Fibroblast of skin of left quadriceps (primary cell): ENCODE measurements around the gene SLAIN2.
A peak's percentile ranks its signal among the peaks of the same experiment; 100 is the strongest.
"Not testable (repeated sequence)": the region's sequence is repeated elsewhere in the genome, so short reads cannot be mapped to it uniquely, and the experiment has no call there.

Source experiments
- DNase-seq, 2 experiments: peaks; one replicate each; pipeline ENCODE4 v3.0.0-alpha.2; 2013; ENCODE audit warnings: low read depth in 2 of 2

The SLAIN2 gene

DNA sequence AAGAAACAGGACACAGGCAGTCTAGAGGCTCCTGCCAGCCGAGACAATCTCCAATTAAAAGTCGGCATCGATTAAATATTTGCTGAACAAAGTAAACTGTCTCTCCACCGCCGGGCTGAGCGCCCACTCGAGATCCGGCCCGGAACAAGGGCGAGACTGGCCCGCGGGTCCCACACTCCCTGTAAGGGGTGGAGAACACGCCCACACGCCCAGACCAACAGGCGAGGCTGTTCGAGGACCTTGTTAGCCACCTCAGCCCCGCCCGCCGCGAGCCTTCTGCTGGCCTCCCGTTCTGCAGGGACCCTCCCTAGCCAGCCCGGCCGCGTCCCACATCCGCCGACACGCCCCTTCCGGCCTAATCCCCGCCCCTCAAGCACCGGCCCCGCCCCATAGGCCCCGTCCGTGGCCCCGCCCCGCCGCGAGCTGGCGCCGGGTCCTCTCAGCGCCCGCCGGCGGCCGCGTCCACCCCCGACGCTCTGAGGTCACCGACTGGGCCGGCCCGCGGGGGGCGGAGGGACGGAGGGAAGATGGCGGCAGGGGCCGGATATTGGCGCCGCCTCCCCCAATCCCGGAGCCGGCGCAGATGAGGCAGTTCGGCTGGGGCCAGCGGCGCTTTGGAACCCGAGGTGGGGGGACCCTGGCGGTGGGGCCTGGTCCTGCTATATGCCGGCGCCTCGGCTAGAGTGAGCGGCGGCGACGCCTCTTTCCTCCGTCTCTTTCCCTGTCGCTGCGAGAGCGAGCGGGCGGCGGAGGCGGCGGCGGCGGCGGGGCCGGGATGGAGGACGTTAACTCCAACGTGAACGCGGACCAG, at the start of gene SLAIN2:
Gene SLAIN2 (plus strand): TSS at position 565 of the 811 bp plus-strand sequence. CDS start 211 bp downstream, at position 776.
- DNase-seq: peak; percentile 93 to 95

DNA sequence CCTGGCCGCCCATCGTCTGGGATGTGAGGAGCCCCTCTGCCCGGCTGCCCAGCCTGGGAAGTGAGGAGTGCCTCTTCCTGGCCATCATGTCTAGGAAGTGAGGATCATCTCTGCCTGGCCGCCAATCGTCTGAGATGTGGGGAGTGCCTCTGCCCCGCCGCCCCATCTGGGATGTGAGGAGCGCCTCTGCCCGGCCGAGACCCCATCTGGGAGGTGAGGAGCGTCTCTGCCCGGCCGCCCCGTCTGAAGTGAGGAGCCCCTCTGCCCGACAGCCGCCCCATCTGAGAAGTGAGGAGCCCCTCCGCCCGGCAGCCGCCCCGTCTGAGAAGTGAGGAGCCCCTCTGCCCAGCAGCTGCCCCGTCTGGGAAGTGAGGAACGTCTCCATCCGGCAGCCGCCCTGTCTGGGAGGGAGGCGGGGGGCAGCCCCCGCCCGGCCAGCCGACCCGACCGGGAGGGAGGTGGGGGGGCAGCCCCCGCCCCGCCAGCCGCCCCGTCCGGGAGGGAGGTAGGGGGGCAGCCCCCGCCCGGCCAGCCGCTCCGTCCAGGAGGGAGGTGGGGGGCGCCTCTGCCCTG, 49.0 kb upstream of the SLAIN2 start:
- not testable (repeated sequence) for DNase-seq

- DNase-seq: no peak
Measured at GRCh38 chr4:48295116-48295515, 46.2 kb upstream of the SLAIN2 start.

DNA sequence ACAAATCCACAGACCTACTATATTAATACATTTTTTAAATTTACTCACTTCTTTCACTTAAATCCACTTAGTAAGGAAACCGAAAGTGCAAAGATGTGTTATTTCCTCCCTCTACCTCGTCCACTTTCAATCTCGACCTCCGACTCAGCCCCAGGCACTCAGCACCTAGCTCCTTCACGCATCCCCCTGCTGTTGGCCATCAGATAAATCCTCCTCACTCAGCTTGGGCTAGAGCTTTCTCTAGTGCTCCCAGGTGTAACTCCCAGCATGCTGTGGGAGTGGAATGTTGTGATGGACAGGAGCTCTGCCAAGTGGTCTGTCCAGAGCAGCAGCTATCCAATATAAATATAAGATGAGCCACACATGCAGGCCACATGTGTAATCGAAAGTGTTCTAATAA, 45.0 kb upstream of the SLAIN2 start:
- no peak for DNase-seq

DNA sequence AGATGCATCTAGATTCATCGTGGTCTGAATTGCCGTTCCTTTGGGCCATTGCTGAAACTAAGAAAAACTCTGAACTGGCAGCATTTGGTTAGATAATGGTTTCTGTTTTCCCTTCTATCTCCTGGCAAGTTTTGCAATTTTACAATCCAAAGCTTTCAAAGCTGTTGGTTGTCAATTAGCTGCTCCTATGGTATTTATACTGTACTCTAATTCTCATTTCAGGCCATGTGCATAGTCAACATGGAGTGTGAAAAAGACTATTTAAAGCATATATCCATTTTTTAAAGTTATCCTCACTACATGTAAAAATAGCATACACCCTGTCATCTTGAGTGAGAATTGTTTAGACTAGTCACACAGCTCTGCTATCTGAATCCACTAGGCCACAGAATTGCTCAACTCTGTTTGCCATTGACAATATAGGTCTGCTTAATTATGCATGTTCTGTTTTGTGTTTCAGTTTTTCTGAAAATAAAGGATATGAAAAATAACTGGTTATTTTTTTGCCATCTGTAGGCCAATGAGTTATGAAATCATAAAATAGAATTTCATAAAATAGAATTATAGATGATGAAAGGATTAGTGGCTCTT, 44.0 kb upstream of the SLAIN2 start:
- DNase-seq: no peak

DNA sequence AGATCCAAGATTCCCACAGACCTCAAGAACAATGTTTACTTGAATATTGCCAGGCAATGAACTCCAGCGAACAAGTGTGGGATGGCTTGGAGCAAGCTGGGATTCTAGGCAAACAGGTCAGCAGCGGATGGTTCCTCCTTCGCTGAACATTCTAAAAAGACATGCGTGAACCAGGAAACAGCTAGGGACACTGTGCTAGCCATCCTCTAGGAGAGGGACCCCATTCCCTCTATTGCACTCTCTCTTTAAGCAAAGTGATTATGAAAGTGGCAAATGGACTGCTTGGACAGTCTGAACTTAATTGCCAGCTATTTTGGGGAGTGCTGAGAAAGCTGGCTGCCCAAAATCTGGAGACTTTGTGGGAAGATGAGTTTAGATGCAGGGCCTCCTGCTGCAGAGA, 41.8 kb upstream of the SLAIN2 start:
- no peak for DNase-seq

- peak; percentile 26 to 29 for DNase-seq
Measured at GRCh38 chr4:48300004-48300403, 41.3 kb upstream of the SLAIN2 start.

DNA sequence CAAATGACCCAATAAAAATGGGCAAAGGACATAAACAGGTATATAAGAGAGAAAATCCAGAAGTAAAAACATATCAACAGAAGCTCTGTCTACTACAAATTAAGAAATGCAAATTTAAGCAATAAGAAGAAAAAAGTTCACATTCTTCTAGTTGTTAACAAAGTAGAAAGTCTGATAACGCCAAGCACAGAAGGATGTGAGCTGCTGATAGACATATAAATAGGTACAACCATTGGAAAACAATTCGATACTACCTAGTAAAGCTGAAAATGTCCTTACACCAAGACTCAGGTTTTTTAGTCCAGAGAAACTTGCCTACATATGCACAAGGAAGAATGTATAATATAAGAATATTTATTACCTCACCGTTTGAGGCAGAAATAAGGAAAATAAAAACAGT, 35.8 kb upstream of the SLAIN2 start:
- no peak for DNase-seq

GRCh38 chr4:48307528-48307927, 33.8 kb upstream of the SLAIN2 start:
- DNase-seq: no peak

DNA sequence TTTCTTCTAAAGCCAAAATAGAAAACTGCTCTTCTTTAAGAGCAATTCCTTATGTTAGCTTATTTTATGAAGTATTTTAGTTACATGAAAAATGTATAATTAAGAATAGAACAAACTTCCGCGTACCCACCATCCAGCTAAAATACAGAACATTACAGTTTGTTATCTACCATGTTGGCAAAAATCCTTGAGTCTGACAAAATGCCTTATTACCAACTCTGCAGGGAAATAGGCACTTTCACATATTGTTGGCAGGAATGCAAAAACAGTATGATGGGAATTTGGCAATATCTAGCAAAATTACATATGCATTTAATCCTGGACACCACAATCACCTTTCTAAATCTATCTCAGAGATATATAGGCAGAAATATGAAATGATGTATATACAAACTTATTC, 32.4 kb upstream of the SLAIN2 start:
- no peak for DNase-seq

GRCh38 chr4:48311896-48312295, 29.4 kb upstream of the SLAIN2 start:
- DNase-seq: no peak

- not testable (repeated sequence) for DNase-seq
Measured at GRCh38 chr4:48314746-48315145, 26.6 kb upstream of the SLAIN2 start.

DNA sequence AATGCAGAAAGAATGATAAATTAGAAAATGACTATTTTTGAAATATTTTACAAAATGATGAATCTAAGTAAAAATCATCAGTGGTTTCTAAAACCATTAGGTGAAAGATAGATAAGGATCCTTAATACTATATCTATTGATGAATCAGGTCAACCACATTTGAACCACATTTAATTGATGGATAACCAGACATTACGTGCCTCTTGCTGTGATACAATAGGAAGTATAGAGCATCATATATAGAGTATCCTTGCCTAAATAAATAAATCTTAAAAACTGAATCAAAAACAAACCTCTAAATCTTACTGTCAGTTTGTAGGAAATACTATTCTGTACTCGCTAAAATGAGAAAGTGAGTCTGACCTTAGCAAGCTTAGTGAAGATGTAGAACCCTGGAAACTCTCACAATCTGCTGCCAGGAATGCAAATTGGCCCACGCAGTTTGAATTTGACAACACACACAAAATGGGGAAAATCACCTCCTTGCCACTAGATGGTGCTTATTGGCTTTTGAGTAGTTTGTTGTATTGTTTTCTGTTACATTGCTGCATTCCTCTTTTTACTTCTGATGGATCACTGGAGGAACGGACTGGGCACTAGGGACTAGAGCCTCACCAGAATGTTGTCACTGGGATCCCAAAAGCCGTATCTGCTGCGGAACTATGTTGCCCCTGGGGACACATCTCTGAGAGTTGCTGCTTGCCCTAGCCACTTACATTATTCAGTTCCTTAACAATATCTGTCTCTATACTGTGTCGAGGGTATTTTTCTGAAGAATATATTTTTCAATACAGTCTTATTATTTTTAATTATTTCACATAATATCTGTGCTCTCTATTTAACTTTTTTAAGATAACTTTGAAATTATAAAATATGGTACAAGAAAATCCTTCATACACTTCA, 25.4 kb upstream of the SLAIN2 start:
- DNase-seq: peak; percentile 51 to 57

DNA sequence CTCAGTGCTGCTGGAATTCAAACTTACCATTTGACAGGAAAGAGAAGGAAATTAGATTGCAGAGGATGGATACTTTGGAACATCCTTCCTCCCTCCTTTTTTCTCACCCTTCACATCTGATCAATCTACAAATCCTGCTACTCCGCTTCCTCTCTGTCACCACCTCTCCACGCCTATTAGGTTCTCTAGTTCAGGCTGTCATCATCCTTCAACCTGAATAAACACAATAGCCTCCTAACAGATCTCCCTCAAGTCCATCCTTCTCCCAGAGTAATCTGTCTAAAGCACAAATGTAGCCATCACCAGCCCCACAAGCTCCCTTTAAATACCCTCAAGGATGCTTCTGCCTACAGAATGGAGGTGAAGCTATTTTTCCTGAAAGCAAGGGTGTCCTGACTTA, 20.0 kb upstream of the SLAIN2 start:
- no peak for DNase-seq

GRCh38 chr4:48322063-48322462, 19.3 kb upstream of the SLAIN2 start:
- no peak for DNase-seq

DNA sequence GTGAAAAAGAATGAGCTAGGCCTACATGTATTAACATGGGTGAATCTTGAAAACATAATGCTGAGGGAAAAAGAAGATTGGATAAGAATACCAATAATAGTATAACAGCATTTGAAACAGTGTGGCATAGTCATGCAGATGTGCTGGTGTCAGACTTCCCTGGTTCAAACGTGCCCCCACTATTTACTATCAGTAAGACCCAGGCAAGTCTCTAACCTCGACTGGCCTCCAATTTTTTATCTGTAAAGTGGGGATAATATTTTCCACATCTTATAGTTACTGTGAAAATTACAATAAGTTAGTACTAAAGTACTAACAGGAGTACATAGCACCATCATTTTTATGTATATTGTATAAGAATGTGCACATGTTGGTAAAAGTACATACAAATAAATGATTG, 17.0 kb upstream of the SLAIN2 start:
- DNase-seq: no peak

DNA sequence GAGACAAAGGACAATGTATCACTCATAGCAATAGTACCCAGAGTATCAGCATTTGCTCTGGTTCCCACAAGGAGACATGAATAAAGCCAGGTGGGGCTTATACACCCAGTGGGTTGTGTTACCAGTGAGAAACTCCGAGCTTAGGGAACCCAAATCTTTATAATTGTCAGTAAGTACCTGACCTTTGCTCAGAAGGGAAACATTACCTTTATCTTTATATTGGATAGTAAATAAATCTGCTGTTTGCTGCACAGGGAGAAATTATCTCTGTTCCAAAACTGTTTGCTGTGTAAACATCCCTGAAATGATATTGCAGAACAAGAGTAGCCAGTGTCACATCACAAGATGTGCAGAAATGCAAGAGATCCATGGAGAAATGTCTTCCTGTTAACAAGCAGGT, 12.1 kb upstream of the SLAIN2 start:
- no peak for DNase-seq

DNA sequence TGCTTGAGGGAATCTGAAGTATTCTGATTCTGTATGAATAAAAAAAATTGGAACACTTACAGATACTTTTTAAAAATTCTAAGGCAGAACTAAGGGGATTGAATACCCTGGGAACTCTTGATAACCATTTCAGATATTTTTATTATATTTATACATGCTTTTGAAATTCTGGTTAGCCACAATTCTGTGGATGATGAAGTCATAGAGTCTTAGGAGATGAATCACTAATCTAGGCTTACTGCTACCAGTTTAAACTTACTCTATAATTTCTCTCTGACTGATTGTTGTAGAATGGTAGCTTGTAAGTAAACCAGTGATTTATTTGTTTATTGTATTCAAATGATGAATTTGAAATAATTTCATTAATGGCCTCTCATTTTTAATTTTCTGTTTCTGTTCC, 11.4 kb upstream of the SLAIN2 start:
- DNase-seq: peak; percentile 84 to 88

- DNase-seq: no peak
Measured at GRCh38 chr4:48331577-48332330, 9.6 kb upstream of the SLAIN2 start.

DNA sequence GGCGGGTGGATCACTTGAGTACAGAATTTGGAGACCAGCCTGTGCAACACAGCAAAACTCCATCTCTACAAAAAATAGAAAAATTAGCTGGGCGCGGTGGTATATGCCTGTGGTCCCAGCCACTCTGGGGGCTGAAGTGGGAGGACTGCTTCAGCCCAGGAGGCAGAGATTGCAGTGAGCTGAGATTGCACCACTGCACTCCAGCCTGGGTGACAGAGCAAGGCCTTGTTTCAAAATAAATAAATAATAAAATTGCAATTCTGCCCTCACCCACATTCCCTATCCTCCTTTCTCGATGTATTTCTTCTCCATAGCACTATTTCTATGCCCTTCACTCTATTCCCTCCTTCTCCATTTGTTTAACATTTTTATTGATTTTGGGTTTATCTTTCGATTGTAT, 8.7 kb upstream of the SLAIN2 start:
- no peak for DNase-seq

DNA sequence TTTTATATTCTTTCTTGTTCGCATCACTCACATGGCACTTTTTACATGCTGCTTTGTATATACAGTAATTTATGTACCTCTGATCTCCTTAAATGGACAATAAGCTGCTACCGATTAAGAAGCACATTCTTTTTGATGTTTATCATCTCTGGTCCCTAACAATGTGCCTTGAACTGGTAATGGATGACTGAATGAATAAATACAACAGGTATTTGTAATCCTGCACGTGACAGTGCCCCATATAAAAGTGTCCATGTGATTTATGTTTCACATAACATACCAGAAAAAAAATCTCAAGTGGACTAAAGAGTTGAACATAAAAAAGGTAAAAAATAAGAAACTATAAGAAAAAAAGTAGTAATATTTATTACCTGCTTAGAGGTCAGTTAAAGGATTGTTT, 7.7 kb upstream of the SLAIN2 start:
- peak in 1 of 2 experiments; percentile 49 for DNase-seq
